NCI-H1105 (cell line): Measurements from ENCODE around the gene H2BW2.
"Not testable (repeated sequence)": the region's sequence is repeated elsewhere in the genome, so short reads cannot be mapped to it uniquely, and the experiment has no call there.

ENCODE experiments used
- DNase-seq: peaks from one replicate; lab custom pipeline; 2025; lab: John Stamatoyannopoulos, UW

The H2BW2 gene

DNA sequence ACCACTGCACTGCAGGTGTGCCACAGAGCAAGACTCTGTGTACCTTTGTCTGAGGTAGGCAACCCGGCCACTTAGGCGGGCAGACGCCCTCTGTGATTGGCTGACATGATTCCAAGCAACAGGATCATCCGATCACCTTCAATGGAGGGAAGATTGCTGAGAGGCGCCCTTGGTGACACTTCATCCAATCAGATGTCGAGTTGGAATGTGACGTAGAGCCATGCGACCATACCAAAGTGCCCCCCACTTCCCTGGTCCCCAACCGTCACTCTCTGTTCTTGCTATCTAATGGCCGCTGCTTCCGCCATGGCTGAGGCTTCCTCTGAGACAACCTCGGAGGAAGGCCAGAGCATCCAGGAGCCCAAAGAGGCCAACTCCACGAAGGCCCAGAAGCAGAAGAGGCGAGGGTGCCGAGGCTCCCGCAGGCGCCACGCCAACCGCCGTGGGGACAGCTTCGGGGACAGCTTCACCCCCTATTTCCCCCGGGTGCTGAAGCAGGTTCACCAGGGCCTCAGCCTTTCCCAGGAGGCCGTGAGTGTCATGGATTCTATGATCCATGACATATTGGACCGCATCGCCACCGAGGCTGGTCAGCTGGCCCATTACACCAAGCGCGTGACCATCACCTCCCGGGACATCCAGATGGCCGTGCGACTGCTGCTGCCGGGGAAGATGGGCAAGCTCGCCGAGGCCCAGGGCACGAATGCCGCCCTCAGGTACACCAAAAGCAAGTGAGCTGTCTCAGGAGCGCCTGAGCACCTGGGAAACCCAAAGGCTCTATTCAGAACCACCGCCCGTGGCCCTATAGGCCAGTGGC is at the start of gene H2BW2:
H2BW2 (plus strand) TSS at position 268 of the 817 bp plus-strand sequence; CDS start at position 307, 39 bp downstream.
- no peak for DNase-seq

DNA sequence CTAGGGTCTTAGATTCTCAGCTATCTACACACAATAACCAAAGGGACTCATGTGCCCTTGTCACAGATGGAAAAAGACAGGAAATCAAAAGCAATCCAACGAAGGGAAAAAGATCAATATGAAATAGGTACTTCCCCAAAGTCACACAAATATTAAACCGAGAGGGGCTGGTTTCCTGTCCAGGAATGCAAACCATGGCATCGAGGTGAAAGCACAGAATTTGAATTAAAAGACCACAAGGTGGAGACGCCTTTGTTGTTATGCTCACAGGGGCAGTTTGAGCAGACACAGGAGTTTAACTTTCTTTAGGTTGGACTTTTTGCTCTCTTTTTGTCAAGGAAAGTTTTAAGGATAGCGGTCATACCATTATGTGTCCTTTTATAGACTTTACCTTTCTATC is 40.5 kb upstream of the H2BW2 start:
- no peak for DNase-seq

DNA sequence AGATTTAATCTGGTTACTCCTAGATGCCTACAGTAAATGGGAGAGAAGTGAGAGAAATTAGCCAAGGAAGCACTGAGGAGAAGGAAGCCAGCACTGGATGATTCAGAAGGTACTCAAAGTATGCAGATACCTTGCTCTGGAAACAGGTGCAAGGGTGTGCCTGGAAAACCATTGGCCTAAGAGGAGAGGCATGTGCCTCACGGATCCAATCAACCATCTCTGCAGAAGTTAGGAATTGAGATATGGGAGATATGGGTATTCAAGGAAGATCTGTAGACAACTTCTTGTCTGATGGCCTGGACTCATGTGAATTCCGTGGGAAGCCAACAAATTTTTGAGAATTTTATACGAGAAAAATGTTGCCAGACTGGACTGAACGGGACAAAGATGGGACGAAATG is 30.9 kb upstream of the H2BW2 start:
- no peak for DNase-seq

GRCh38 chrX:104013158-104013557 is 26.6 kb upstream of the H2BW2 start:
- no peak for DNase-seq

GRCh38 chrX:104013606-104014005 is 26.1 kb upstream of the H2BW2 start, which contains the start of gene H2BW1:
Gene H2BW1 (minus strand): TSS chrX:104013708. CDS start chrX:104013576, 132 bp downstream.
- no peak for DNase-seq

DNA sequence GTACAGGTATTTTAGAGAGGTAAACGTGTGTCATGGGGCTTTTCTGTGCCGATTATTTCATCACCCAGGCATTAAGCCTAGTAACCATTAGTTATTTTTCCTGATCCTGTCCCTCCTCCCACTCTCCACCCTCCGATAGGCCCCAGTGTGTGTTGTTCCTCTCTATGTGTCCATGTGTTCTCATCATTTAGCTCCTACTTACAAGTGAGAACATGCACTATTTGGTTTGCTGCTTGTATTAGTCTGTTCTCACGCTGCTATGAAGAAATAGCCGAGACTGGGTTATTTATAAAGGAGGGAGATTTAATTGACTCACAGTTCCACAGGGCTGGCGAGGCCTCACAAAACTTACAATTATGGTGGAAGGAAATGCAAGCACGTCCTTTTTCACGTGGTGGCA is 24.2 kb upstream of the H2BW2 start:
- not testable (repeated sequence) for DNase-seq

DNA sequence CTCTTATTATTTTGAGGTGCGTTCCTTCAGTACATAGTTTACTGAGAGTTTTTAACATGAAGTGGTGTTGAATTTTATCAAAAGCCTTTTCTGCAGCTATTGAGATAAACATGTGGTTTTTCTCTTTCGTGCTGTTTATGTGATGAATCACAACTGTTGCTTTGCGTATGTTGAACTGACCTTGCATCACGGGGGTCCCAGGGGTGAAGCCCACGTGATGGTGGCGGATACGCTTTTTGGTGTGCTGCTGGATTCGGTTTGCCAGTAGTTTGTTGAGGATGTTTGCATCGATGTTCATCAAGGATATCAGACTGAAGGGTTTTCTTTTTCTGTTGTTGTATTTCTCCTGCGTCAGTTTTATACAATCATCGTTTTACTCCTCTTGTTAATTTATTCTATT is 21.6 kb upstream of the H2BW2 start:
- no peak for DNase-seq

GRCh38 chrX:104041003-104041402 is 1.2 kb downstream of the H2BW2 start:
- no peak for DNase-seq

GRCh38 chrX:104045642-104046041 is 5.9 kb downstream of the H2BW2 start:
- no peak for DNase-seq

DNA sequence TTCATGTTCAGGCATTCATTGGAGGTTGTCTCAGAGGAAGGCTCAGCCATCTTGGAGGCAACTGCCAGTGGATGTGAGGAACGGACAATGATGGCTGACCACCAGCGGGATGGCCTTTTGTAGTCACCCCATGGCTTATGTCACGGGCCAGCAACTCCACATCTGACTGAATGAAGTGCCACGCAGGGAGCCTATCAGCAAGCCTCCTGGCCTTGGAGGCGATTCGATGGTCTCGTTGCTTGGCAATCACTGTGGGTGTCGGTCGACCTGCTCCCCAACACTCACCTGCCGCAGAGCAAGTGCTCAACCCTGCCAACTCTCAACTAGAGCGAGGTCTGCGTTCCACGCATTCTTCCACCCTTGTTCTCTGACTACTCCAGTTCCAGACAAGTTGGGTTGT is 7.4 kb downstream of the H2BW2 start:
- no peak for DNase-seq

DNA sequence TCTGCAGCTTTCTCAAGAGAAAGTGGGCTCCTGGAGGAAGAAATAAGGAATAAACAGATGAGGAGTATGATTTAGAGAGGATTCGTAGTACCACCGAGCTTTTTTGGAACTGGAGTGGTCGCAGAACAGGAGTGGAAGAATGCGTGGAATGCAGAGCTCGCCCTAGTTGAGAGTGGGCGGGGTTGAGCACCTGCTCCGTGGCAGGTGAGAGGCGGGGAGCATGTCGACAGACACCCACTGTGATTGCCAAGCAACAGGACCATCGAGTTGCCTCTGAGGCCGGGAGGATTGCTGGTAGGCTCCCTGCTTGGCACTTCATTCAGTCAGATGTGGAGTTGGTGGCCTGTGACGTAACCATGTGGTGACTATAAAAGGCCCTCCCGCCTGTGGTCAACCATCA is 15.2 kb downstream of the H2BW2 start:
- DNase-seq: not testable (repeated sequence)

GRCh38 chrX:104062636-104063035 is 22.9 kb downstream of the H2BW2 start:
- DNase-seq: not testable (repeated sequence)

DNA sequence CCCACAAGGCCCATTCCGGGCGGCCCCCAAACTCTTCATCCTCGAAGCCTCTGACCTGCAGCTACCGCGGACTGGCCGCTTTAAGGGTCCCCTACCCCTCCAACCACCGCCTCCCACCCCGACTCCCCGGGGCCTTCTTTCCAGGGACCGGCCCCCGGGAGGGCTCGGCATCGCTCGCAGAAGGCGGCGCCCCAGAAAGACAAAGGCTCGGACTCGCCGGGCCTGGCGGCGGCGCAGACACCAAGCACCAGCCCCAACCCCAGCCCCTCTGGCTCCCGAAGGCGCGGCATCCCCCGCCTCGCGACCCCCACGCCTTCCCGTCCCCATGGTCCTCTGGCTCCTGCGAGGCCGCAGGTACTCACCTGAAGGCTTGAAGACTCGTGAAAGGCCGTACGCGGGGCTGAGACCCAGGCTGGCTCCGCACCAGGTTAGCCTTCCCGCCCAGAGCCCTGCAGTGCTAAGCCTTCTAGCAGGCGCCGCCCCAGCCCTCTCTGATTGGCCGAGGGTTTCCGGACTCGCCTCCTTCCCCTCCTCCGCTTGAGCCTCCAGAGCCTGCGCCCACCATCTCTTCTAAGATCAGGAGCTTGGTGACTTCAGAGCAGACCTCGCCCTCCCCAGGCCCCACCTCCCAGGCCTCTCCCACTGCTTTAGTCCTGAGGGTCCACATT is 36.2 kb downstream of the H2BW2 start, which contains the start of gene TMSB15C:
TMSB15C (minus strand) TSS at position 459 of the 668 bp plus-strand sequence.
- not testable (repeated sequence) for DNase-seq

GRCh38 chrX:104077854-104078253 is 38.1 kb downstream of the H2BW2 start:
- DNase-seq: not testable (repeated sequence)

GRCh38 chrX:104084063-104084462 is 44.3 kb downstream of the H2BW2 start:
- no peak for DNase-seq

DNA sequence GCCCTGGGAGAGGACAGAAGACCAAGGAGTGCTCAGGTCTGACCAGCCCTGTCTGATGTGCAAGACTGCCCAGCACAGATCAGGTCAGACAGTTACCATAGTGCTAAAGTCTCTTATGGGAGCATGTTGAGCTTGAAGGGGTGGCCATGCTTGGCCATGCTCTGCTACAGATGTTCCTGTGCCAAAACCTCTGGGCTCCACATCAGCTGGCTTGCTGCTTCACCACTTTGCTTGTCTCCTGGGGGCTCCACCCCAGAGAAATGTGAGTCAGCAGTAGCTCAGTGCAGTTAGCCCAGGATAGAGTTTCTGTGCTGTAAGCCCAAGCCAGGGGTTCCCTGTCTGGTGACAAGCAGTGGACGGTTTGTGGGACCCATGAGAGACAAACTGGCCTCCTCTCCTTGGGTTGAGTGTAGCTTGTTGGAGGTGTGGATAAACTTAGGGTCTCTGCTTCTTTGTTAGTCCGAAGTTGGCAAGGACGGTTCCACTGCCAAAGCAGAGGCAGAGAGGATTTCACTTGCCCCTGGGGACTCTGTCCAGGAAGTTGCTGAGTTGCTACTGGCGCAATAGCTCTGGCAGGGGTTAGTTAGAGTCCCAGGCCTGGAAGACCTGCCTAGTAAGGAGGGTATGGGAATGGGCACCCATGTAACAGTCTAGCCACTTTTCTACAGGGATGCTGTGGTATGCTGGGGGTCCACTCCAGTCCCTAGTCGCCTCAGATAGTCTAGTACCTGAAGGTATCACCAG is 45.0 kb downstream of the H2BW2 start:
- DNase-seq: no peak

DNA sequence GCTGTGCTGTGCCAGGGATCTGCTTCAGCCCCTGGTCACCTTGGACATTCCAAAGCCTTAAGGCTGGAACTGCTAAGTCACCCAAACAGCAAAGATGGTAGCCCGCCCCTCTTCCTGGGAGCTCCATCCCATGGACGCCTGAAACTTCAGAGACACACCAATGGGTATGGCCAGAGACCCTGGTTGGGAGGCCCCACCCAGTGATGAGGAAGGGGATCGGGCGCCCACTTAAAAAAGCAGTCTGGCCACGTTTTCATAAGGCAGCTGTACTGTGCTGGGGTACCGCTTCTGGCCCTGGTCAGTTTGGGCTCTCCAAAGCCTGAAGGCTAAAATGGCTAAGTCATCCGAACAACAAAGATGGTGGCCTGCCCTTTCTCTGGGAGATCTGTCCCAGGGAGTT is 45.7 kb downstream of the H2BW2 start:
- DNase-seq: no peak

GRCh38 chrX:104085919-104086318 is 46.2 kb downstream of the H2BW2 start:
- DNase-seq: no peak
